GM21526 (cell line): ENCODE results near the gene FLCN.

ENCODE experiments used
- ATAC-seq: cut with Tn5 transposase; IDR thresholded peaks from one replicate; pipeline ENCODE4 v1.9.1; 2021; ENCODE audit warnings: moderate library complexity; ENCODE audit not compliant: unreplicated experiment, low FRiP score

The FLCN gene

DNA sequence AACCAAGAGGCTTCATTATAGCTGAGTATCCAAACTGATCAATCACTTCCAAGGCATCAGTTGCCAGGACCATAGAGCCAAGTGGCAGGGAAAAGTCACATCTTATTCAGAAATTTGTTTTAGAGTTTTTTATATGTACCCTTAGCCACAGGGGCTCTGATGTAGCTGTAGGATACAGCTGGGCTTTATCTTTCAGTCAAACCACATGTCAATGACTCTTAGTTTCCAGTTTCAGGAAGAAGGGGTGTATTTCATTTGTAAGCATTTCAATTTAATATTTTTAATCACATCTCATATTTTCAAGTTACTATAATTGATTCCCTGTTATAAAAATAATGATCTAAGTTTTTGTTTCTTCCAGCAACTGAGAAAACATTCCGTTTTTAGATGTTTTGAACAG is 2.9 kb upstream of the FLCN start:
- no peak for ATAC-seq

DNA sequence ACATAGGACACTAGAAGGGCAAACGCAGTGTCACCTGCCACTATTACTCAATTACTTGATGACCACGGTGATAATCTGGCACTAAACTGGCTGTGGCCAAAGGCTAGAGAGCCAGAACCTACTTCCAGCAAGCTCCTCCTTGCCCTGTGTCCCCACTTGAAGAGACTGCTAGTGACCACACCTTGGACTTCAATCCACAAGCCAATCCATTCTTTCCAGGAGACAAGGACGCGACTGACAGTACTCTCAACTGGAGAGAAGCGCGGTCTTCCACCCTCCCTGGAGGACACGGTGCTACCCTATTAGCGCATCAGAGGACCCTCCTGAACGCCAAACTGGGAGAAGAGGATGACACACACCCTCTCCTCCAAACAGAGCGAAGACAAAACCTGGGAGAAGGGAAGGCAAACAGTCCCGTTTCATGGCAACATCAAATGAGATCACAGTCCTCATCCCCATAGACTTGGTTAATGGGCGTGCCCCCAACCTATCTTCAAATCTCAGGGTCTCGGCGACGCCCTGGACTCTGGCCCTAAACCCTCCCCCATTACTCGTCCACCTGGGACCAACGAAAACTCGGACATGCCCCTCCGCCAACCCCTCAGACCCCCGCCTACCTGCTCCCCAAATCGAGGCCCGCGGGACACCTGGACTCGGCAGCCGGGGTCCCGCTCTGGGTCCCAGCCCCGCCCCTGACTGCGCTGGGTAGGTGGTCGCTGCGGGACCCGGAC is 508 bp downstream of the FLCN start:
- peak; percentile 6 for ATAC-seq

DNA sequence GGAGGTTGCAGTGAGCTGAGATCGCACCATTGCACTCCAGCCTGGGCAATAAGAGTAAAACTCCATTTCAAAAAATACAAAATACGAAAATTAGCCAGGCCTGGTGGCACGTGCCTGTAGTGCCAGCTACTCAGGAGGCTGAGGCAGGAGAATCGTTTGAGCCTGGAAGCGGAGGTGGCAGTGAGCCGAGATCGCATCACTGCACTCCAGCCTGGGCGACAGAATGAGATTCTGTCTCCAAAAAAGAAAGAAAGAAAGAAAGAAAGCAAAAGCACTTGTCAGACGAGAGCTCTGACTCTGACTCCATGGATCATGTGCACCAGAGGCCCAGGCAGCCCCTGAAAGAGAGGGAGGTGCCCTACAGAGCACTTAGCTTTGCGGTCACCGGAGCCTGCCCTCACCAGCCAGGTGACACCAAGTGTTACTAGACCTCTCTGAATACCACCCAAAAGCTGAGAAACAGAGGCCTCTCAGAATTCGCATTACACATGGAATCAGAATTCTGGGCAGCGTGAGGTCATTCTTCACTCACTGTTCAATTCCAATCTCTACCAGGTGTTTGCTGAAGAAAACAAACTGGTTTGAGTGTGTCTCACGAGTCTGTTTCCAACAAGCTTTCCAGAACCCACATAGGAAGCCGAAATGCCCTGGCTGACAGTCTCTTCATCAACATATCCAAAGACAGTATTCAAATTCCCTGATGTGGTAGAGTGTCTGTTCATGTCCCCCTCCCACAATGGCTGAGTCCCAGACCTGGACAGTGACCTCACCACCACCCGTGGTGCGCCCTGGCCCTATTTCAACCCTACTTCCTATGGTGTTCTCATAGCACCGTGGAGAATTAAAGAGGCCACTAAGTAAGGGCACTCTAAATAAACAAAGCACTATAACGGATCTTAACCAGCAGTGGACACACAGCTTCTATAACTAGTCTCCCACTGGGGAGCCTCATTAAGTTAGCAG is 1.5 kb downstream of the FLCN start:
- ATAC-seq, result no peak

- no peak for ATAC-seq
Measured at GRCh38 chr17:17232303-17232621, 4.7 kb downstream of the FLCN start.

GRCh38 chr17:17231621-17232302 is 5.2 kb downstream of the FLCN start:
- ATAC-seq, result no peak

DNA sequence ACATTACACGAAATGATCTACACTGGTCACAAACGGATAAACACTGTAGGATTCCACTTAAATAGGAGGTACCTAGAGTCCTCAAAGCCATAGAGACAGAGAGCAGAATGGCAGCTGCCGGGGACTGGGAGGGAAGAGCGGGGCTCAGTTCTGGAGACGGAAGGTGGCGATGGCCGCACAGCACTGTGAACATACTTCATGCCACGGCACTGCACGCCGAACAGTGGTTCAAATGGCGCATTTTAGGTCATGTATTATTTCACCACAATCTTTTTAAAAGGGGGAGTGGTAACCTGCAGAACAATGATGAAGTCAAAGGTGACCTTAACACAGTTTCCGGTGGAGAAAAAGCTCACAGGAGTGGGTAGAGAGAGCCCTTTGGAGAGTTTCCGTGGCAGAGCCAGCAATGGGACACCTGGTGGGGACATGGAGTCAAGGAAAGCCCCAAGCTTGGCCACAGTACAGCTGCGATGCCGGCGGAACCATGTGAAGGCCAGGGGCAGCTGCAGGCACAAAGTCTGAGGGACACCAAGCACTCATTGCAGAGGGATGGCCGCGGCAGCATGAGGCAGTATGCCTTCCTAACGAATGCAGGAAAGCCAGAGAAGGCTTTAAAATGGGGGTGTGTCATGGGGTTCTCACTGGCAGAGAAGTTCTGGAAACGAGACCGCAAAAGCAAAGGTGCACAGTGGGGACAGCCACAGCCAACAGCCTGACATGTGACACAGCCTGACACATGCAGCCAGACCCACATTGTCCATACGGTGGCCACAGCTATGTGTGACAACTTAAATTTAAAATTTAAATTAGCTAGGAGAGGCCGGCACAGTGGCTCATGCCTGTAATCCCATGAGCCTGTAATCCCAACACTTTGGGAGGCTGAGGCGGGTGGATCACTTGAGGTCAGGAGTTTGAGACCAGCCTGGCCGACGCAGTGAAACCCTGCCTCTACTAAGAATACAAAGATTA is 7.3 kb downstream of the FLCN start:
- no peak for ATAC-seq

DNA sequence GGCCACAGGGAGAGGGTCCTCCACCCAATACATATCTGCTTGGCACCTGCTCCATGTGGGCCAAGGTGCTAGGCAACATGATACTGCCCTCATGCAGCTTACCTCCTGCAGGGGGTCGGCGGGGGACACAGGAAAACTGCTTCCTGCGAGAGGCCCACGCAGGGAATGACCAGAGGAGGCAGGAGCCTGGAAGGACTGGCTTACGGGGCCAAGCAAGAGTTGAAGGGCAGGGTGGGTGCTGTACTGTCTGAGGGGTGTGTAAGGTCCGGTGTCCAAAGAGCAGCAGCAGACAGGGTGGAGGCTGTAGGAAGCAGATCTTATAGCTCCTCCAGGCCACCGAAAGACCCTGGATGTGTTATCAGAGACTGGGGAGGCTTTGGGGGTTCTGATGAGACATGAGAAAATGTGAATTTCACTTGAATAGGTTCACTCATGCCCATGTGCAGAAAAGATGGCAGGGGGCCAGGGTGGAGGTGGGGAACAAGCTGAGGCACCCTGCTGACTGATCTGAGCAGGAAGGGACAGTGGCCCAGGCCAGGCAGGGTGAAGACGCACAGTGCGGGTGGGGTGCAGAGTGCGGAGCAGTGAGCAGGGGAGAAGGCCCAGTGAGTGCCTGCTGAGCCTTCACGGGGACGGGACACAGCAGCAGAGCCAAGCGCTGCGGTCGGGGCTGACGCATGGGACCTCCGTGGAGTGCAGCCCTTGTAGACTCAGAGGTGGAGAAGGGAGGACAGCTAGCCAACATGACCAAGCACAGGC is 8.3 kb downstream of the FLCN start:
- ATAC-seq, result no peak

DNA sequence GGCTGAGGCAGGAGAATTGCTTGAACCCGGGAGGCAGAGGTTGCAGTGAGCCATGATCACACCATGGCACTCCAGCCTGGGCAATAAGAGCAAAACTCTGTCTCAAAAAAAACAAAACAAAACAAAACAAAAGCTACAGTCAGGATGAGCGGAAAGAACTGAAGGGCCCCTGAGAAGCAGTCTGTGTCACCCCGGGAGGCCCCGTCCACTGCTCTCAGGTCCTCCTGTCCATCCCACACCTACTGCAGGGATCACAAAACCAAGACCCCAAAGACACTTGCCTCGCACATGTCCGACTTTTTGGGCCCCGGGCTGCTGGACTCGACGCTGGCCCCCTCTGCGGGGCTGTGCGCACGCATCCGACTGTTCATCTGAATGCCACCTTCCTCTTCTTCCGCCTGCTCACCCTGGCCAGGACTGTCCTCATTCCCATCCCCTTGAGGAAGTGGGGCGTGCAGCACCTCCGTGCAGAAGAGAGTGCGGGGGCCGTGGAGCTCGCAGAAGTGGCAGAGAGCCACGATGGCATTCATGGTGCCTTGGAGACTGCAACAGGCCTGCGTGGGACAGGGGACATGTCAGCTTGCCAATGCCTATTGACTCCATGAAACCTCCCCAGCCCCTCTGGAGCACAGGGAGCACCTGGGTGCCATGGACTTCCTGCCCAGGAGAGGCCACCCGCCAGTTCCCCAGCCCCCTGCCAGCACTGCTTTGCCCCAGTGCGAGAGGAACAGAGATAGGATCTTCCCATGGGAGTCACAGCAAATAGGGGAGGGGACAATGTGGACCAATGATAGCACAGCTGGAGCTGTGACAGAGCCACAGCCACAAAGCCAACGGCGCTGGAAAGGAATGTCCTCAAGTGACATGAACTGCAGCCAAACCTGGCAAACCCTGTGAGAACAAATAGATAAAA is 9.1 kb downstream of the FLCN start:
- ATAC-seq, result no peak

DNA sequence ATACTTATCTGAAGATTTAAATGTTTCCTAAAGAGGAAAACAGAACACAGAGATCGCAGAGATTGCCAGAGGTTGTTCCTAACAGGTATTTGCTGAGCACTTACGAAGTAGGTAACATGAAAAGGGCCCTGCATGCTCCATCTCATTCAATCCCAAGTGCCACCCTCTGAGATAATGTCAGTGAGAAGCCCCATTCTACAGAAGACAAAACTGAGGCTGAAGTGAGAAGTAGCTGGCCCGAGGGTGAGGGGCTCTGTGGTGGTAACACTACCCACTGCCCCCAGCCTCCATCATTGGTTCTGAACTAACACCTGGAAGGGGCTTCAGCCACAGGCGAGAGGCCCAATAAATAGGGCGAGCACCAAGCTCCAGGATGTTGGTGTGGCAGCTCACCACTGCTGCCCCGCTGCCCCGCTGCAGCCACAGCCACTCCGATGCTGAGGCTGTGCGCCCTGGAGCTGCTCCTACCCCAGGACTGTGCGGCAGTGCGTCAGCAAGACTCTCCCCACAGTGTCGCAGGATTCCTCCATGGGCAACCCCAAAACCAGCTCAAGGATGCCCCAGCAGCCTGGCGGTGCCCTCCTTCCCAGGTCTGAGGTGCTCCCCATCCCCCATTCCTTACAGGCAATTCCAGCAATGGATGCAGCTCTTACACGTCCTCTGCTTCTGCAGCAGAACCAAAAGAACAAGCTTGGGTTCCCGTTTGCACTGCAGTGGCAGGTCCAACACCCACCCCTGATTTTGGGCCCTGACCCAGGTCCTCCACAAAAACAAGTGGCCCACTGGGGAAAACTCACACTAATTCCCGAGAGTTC is 10.3 kb downstream of the FLCN start:
- ATAC-seq, result no peak

- ATAC-seq, result no peak
Measured at GRCh38 chr17:17225901-17226300, 11.1 kb downstream of the FLCN start.

DNA sequence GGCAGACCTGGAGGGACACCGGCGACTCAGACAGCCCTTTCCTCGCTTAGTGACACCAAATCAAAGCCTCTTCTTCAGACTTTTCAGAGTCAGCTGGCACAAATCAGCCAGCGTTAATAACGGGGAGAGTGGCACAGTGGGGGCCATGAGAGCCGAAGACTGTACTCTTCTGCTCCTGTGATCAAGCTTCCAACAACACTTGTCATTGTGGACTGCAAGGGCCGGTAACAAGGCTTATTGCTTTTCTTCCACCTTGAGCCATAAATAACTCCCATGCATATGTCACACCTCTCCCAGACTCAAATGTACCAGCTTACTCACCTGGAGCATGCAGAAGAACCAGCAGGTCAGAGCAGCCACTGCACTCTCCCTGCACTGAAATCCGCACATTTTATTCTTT is 12.8 kb downstream of the FLCN start:
- ATAC-seq, result no peak

GRCh38 chr17:17223736-17224135 is 13.2 kb downstream of the FLCN start:
- ATAC-seq, result no peak

GRCh38 chr17:17221329-17221728 is 15.6 kb downstream of the FLCN start:
- ATAC-seq, result no peak

GRCh38 chr17:17220529-17220928 is 16.4 kb downstream of the FLCN start:
- no peak for ATAC-seq

- no peak for ATAC-seq
Measured at GRCh38 chr17:17217995-17218394, 19.0 kb downstream of the FLCN start.

GRCh38 chr17:17216776-17217175 is 20.2 kb downstream of the FLCN start:
- no peak for ATAC-seq

DNA sequence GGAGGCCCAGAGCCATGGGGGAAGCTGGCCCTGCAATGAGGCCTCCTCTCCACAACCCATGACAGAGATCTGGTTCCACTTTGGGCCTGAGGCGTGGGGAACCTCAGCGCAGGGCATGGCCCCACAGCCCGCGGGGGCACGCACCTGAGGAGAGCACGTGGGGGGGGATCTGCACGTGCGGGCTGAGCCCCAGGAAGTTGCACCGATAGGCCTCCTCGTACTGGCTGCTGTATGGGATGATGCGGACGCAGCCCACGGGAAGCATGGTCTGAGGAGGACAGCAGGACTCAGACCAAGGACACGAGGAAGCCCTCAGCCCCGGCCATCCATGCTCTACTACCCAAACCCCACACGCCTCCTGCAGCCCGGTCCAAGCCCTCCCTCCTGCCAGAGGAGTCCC is 20.7 kb downstream of the FLCN start:
- ATAC-seq, result no peak

- no peak for ATAC-seq
Measured at GRCh38 chr17:17215575-17215974, 21.4 kb downstream of the FLCN start.
